ENCODE results near the gene ADORA3.

DNA sequence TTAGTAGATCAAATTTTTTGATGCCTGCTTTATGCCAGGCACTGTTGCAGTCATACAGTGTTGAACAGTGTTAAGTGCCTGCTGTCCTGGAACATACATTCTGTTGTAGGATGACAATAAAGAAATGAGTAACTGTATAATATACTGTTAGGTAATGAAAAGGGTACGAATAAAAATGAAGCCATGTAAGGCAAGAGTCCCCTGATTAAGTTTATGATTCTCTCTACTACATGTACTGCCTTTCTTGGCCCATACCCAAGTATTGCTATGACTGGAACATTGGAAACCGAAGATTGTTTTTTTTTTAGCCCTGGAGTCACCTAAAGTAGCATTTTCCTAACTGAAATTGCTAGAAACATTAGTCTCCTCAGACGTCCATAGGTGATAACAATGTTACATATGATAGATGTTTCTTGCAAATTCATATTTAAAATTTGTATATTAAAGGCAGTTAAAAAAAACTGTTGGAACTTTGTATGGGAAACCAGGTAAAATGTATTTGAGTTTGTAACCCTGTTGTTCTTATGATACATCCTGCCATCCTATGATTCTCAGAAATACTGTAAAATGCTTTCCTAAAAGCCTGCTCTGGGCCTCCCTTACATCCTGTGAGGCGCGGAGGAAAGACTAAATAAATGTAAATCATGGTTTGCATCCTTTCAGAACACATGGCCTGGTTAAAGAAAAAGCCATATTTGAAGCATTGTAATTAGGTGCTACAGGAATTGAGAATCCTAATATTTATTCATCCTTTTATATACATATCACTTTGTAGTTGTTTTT is 48.4 kb downstream of the ADORA3 start:
- TF ChIP-seq, protein P1, sequence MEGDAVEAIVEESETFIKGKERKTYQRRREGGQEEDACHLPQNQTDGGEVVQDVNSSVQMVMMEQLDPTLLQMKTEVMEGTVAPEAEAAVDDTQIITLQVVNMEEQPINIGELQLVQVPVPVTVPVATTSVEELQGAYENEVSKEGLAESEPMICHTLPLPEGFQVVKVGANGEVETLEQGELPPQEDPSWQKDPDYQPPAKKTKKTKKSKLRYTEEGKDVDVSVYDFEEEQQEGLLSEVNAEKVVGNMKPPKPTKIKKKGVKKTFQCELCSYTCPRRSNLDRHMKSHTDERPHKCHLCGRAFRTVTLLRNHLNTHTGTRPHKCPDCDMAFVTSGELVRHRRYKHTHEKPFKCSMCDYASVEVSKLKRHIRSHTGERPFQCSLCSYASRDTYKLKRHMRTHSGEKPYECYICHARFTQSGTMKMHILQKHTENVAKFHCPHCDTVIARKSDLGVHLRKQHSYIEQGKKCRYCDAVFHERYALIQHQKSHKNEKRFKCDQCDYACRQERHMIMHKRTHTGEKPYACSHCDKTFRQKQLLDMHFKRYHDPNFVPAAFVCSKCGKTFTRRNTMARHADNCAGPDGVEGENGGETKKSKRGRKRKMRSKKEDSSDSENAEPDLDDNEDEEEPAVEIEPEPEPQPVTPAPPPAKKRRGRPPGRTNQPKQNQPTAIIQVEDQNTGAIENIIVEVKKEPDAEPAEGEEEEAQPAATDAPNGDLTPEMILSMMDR (IDR thresholded peaks at IDR 0.05): no peak
- TF ChIP-seq ESRRA (CRISPR knock-in tag; IDR thresholded peaks at IDR 0.05; ENCODE audit: borderline replicate concordance): no peak
